ENCODE data around the gene TSPAN16. TPM values are rescaled to one million over a fixed set of nuclear protein-coding genes. Genes with fewer than 3 reads are reported as not detected.

TSPAN16 gene
- total RNA-seq, 6 experiments from 2014 or later: not detected

- Mint-ChIP-seq H3K36me3 (ENCODE audit: low read depth) (no peaks in the 10 kb centered on the region; the same call in 1 of the 2 replicates), H3K27me3 (ENCODE audit: insufficient read depth) (peaks cover 4% of the 10 kb centered on the region), H3K27ac (peak within 1 kb of the TSS; percentile 29; the same call in 1 of the 2 replicates), H3K4me3 (peak within 1 kb of the TSS; percentile 91), H3K4me1 (ENCODE audit: low read depth) (peaks cover 11% of the 10 kb centered on the region), H3K9me3 (no peaks in the 10 kb centered on the region)
- TF ChIP-seq CTCF (IDR thresholded peaks at IDR 0.05): no peak
- peak; percentile 79 for DNase-seq
These were observed 59.5 kb downstream of the TSPAN16 start, which contains the start of gene PLPPR2 for GRCh38 chr19:11355160-11356073. Gene PLPPR2, plus strand, starts transcription at chr19:11355432. Its CDS starts 2,242 bp downstream, at chr19:11357674.

- no peak for TF ChIP-seq CTCF (IDR thresholded peaks at IDR 0.05)
- peak overlapping the region; percentile 91 for H3K4me3 Mint-ChIP-seq
These were observed 60.1 kb downstream of the TSPAN16 start for GRCh38 chr19:11356074-11356397.

GRCh38 chr19:11356676-11357550 lies 61.0 kb downstream of the TSPAN16 start:
- H3K9me3 Mint-ChIP-seq: no peaks in the 10 kb centered on the region

More at GRCh38 chr19:11356074-11356397, 60.1 kb downstream of the TSPAN16 start:
- Mint-ChIP-seq H3K9me3 (no peaks in the 10 kb centered on the region), H3K27me3 (ENCODE audit: insufficient read depth) (peaks cover 2% of the 10 kb centered on the region), H3K36me3 (ENCODE audit: low read depth) (no peaks in the 10 kb centered on the region; the same call in 1 of the 2 replicates), H3K27ac (peak overlapping the region; percentile 29; the same call in 1 of the 2 replicates), H3K4me1 (ENCODE audit: low read depth) (peaks cover 11% of the 10 kb centered on the region)
- DNase-seq: no peak

GRCh38 chr19:11359421-11359820 lies 63.5 kb downstream of the TSPAN16 start:
- Mint-ChIP-seq H3K9me3 (no peaks in the 10 kb centered on the region), H3K4me1 (ENCODE audit: low read depth) (peaks cover 11% of the 10 kb centered on the region), H3K27me3 (ENCODE audit: insufficient read depth) (no peaks in the 10 kb centered on the region; the same call in 1 of the 2 replicates), H3K4me3 (no peak overlapping the region), H3K36me3 (ENCODE audit: low read depth) (no peaks in the 10 kb centered on the region; the same call in 1 of the 2 replicates), H3K27ac (no peak overlapping the region)
- TF ChIP-seq CTCF (IDR thresholded peaks at IDR 0.05): no peak
- no peak for DNase-seq

More at GRCh38 chr19:11356676-11357550, 61.0 kb downstream of the TSPAN16 start:
- DNase-seq: no peak
- peaks cover 2% of the 10 kb centered on the region for H3K27me3 Mint-ChIP-seq (ENCODE audit: insufficient read depth)
- H3K4me3 Mint-ChIP-seq: peak overlapping the region; percentile 91
- TF ChIP-seq CTCF (IDR thresholded peaks at IDR 0.05): no peak
- no peak overlapping the region for H3K27ac Mint-ChIP-seq
- H3K36me3 Mint-ChIP-seq (ENCODE audit: low read depth): no peaks in the 10 kb centered on the region; the same call in 1 of the 2 replicates
- H3K4me1 Mint-ChIP-seq (ENCODE audit: low read depth): peaks cover 11% of the 10 kb centered on the region

GRCh38 chr19:11361037-11361770 lies 65.2 kb downstream of the TSPAN16 start:
- peak; percentile 9; the same call in 1 of the 2 replicates for TF ChIP-seq CTCF (IDR thresholded peaks at IDR 0.05)
- H3K9me3 Mint-ChIP-seq: no peaks in the 10 kb centered on the region
- H3K36me3 Mint-ChIP-seq (ENCODE audit: low read depth): no peaks in the 10 kb centered on the region; the same call in 1 of the 2 replicates
- H3K27me3 Mint-ChIP-seq (ENCODE audit: insufficient read depth): no peaks in the 10 kb centered on the region; the same call in 1 of the 2 replicates
- H3K4me1 Mint-ChIP-seq (ENCODE audit: low read depth): peaks cover 5% of the 10 kb centered on the region
- no peak overlapping the region for H3K4me3 Mint-ChIP-seq
- DNase-seq: no peak
- H3K27ac Mint-ChIP-seq: no peak overlapping the region
